HCT116 (cell line): Measurements from ENCODE around the gene BTF3. TPM values are rescaled to one million over a fixed set of nuclear protein-coding genes. Genes with fewer than 3 reads are reported as not detected.

Source experiments
- ATAC-seq: fragments of 200-7000 bp; cut with Tn5 transposase; 2 replicates; pipeline ENCODE4 v1.9.1; 2020; ENCODE audit warnings: mild to moderate bottlenecking, moderate library complexity
- BruUV-seq: library from RNA; stranded (reverse); fragments of 400-500 nt; replicated peaks from 2 replicates; lab custom pipeline; 2021; lab: Mats Ljungman, UMichigan
- CTCF ChIA-PET: fragments of 300-600 bp; sonication (Branson Sonifier 250); formaldehyde crosslinking; loops from one replicate; lab custom pipeline; 2021; ENCODE audit warnings: antibody characterized with exemption; lab: Charles Lee
- POLR2A ChIA-PET: fragments of 300-600, 350-600 bp; sonication (Branson Sonifier 250); formaldehyde crosslinking; loops from one replicate; lab custom pipeline; 2021; ENCODE audit warnings: antibody characterized with exemption; lab: Charles Lee
- RAD21 ChIA-PET, 2 experiments: fragments of 300-600 bp; sonication (Branson Sonifier 250); formaldehyde crosslinking; loops; one replicate each; lab custom pipeline; 2023; ENCODE audit warnings: low total read pairs in 2 of 2; ENCODE audit not compliant: uncharacterized antibody in 2 of 2, unreplicated experiment in 2 of 2, low non-redundant PET in 1 of 2; lab: Charles Lee
- DNase-seq: peaks from one replicate; pipeline ENCODE4 v3.0.0-alpha.2; 2010; ENCODE audit warnings: low read depth, low spot score
- H2AFZ ChIP-seq: fragments of 200-600 bp; shearing (Covaris generic), sonication (generic); 2 replicates; pipeline ENCODE4 v1.6.1; 2017; ENCODE audit warnings: low read depth, mixed run types, mixed read lengths, antibody characterized with exemption, low read length; ENCODE audit not compliant: poor library complexity, severe bottlenecking
- H3K27ac ChIP-seq: 2 replicates; pipeline ENCODE4 v1.5.1; 2012; ENCODE audit warnings: low read depth, low read length
- H3K27me3 ChIP-seq: fragments of 200-600 bp; sonication (generic); 2 replicates; pipeline ENCODE4 v1.6.1; 2016; ENCODE audit warnings: mixed run types, low read length, mixed read lengths; ENCODE audit not compliant: insufficient read depth
- H3K36me3 ChIP-seq, 2 experiments: fragments of 200-500 bp in 1 of 2; fragments of 200-600 bp in 1 of 2; sonication (Bioruptor generic) in 1 of 2; sonication (generic) in 1 of 2; 2 replicates each; pipeline versions ENCODE4 v1.5.1 to v1.6.1; 2014 to 2016; ENCODE audit warnings: low read length in 2 of 2, inconsistent platforms in 1 of 2, mixed read lengths in 1 of 2, mixed run types in 1 of 2; ENCODE audit not compliant: insufficient read depth in 2 of 2, control insufficient read depth in 1 of 2
- H3K4me1 ChIP-seq, 2 experiments: fragments of 200-600 bp in 1 of 2; sonication (generic) in 1 of 2; 2 replicates each; pipeline versions ENCODE4 v1.5.1 to v1.6.1; 2012 to 2017; ENCODE audit warnings: low read length in 2 of 2, inconsistent platforms in 1 of 2, mild to moderate bottlenecking in 1 of 2, mixed read lengths in 1 of 2, mixed run types in 1 of 2, moderate library complexity in 1 of 2; ENCODE audit not compliant: insufficient read depth in 2 of 2, control insufficient read depth in 1 of 2
- H3K4me2 ChIP-seq: fragments of 200-600 bp; sonication (generic); 2 replicates; pipeline ENCODE4 v1.6.1; 2017; ENCODE audit warnings: mixed run types, low read length, mixed read lengths
- H3K4me3 ChIP-seq, 2 experiments: fragments of 200-600 bp in 1 of 2; sonication (generic) in 1 of 2; replicated peaks in 1 of 2; 2 replicates each; pipeline ENCODE4 v1.5.1; 2011 to 2016; ENCODE audit warnings: low read length in 2 of 2, control low read depth in 1 of 2, low read depth in 1 of 2, mild to moderate bottlenecking in 1 of 2, mixed read lengths in 1 of 2, mixed run types in 1 of 2
- H3K79me2 ChIP-seq: fragments of 200-600 bp; sonication (generic); 2 replicates; pipeline ENCODE4 v1.6.1; 2017; ENCODE audit warnings: mild to moderate bottlenecking, mixed run types, low read length, moderate library complexity, mixed read lengths; ENCODE audit not compliant: insufficient read depth
- H3K9ac ChIP-seq: fragments of 200-600 bp; sonication (generic); 2 replicates; pipeline ENCODE4 v1.6.1; 2016; ENCODE audit warnings: low read length, mixed read lengths
- H3K9me2 ChIP-seq: fragments of 200-600 bp; sonication (generic), shearing (Covaris generic); 2 replicates; pipeline ENCODE4 v1.6.1; 2017; ENCODE audit warnings: mixed run types, mild to moderate bottlenecking, moderate library complexity; ENCODE audit not compliant: insufficient read depth
- H3K9me3 ChIP-seq, 2 experiments: fragments of 200-500 bp in 1 of 2; fragments of 200-600 bp in 1 of 2; sonication (Bioruptor generic) in 1 of 2; sonication (generic) in 1 of 2; 2 replicates each; pipeline ENCODE4 v1.6.1; 2014 to 2017; ENCODE audit warnings: low read length in 2 of 2, mixed read lengths in 2 of 2, inconsistent platforms in 1 of 2, low read depth in 1 of 2, mild to moderate bottlenecking in 1 of 2, mixed run types in 1 of 2, moderate library complexity in 1 of 2; ENCODE audit not compliant: control insufficient read depth in 1 of 2, insufficient read depth in 1 of 2
- H4K20me1 ChIP-seq: fragments of 200-600 bp; sonication (generic), shearing (Covaris generic); 2 replicates; pipeline ENCODE4 v1.6.1; 2017; ENCODE audit warnings: mixed run types, mild to moderate bottlenecking, moderate library complexity; ENCODE audit not compliant: insufficient read depth
- CEBPB ChIP-seq: IDR thresholded peaks from 2 replicates; pipeline ENCODE4 v1.6.1; 2012; ENCODE audit warnings: low read depth
- EGR1 ChIP-seq: IDR thresholded peaks from 2 replicates; pipeline ENCODE4 v1.6.1; 2012; ENCODE audit warnings: low read depth
- ELF1 ChIP-seq: IDR thresholded peaks from 2 replicates; pipeline ENCODE4 v1.6.1; 2012; ENCODE audit warnings: low read depth, borderline replicate concordance
- EZH2phosphoT487 ChIP-seq: fragments of 200-600 bp; IDR thresholded peaks from 2 replicates; pipeline ENCODE4 v1.6.1; 2018; ENCODE audit warnings: antibody characterized with exemption, borderline replicate concordance
- FOSL1 ChIP-seq: IDR thresholded peaks from 2 replicates; pipeline ENCODE4 v1.6.1; 2012; ENCODE audit warnings: low read depth
- POLR2A ChIP-seq: IDR thresholded peaks from 2 replicates; pipeline ENCODE4 v1.7.0; 2011; ENCODE audit warnings: borderline replicate concordance; ENCODE audit not compliant: insufficient read depth, insufficient read length; ENCODE audit errors: extremely low read depth
- POLR2AphosphoS5 ChIP-seq: IDR thresholded peaks from 2 replicates; pipeline ENCODE4 v1.6.1; 2011; ENCODE audit warnings: mild to moderate bottlenecking, low read depth, low read length, moderate library complexity
- RAD21 ChIP-seq: IDR thresholded peaks from 2 replicates; pipeline ENCODE4 v1.6.1; 2012; ENCODE audit warnings: low read depth, mild to moderate bottlenecking
- SIN3A ChIP-seq: IDR thresholded peaks from 2 replicates; pipeline ENCODE4 v1.6.1; 2012; ENCODE audit warnings: low read depth
- SP1 ChIP-seq: IDR thresholded peaks from 2 replicates; pipeline ENCODE4 v1.6.1; 2012; ENCODE audit warnings: low read depth
- SRF ChIP-seq: IDR thresholded peaks from 2 replicates; pipeline ENCODE4 v1.6.1; 2012; ENCODE audit warnings: low read depth
- YY1 ChIP-seq: IDR thresholded peaks from 2 replicates; pipeline ENCODE4 v1.6.1; 2011; ENCODE audit warnings: low read length, low read depth, moderate library complexity, mild to moderate bottlenecking; ENCODE audit not compliant: insufficient replicate concordance; ENCODE audit errors: extremely low read depth
- ZFX ChIP-seq: fragments of 450-650 bp; IDR thresholded peaks from 2 replicates; pipeline ENCODE4 v1.6.1; 2017
- ZNF274 ChIP-seq: fragments of 200-500 bp; sonication (Bioruptor generic); IDR thresholded peaks from 2 replicates; pipeline ENCODE4 v1.6.1; 2014; ENCODE audit warnings: mild to moderate bottlenecking, low read depth, low read length, inconsistent platforms
- intact Hi-C: fragments of 100-400 bp; cut with micrococcal nuclease; formaldehyde crosslinking; loops from 2 replicates; pipeline ENCODE4 v1.10.0; 2022
- total RNA-seq: library from RNA; stranded (reverse); gene quantifications from one replicate; pipeline ENCODE4 v1.2.1, GENCODE V29; 2021; ENCODE audit not compliant: unreplicated experiment
- TF ChIP-seq, protein P1 (sequence below): IDR thresholded peaks from 2 replicates; pipeline ENCODE4 v1.6.1; 2012; ENCODE audit warnings: low read depth
- TF ChIP-seq, protein P2 (sequence below): IDR thresholded peaks from 2 replicates; pipeline ENCODE4 v1.6.1; 2012

The BTF3 gene
- total RNA-seq, 1 experiment from 2014 or later = 868 TPM

DNA sequence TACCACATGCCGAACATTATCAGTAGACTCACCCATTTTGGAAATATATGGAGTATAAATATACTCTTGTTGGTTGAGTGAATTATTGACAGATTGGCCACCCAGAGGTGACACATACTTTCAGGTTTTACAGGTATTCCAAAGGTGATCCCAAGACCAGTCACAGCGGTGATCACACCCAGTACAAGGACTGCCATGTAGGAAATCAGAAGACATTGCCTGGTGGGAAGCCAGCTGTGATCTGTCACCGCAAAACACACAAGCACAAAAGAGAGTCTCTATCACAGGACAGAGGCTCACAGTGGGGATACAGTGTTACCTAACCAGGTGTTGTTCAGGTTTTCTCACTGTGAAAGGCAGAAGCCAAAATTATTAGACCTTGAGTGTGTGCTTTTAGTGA is 15.8 kb downstream of the BTF3 start:
- Histone ChIP-seq H3K9ac (no peak overlapping the region), H2AFZ (no peak overlapping the region), H3K79me2 (no peaks in the 10 kb centered on the region), H3K27me3 (no peaks in the 10 kb centered on the region), H3K9me3 (no peaks in the 10 kb centered on the region), H3K4me2 (no peak overlapping the region), H3K36me3 (no peaks in the 10 kb centered on the region), H3K4me3 (no peak overlapping the region), H3K27ac (no peak overlapping the region), H3K9me2 (no peaks in the 10 kb centered on the region), H3K4me1 (peaks cover 8 to 9% of the 10 kb centered on the region in 2 experiments; a peak in 2 of 4 replicates), H4K20me1 (no peaks in the 10 kb centered on the region)
- RAD21 ChIA-PET = no interaction called here
- DNase-seq (no peak), ATAC-seq (no peak)
- no peak for TF ChIP-seq RAD21
- TF ChIP-seq, protein P1, sequence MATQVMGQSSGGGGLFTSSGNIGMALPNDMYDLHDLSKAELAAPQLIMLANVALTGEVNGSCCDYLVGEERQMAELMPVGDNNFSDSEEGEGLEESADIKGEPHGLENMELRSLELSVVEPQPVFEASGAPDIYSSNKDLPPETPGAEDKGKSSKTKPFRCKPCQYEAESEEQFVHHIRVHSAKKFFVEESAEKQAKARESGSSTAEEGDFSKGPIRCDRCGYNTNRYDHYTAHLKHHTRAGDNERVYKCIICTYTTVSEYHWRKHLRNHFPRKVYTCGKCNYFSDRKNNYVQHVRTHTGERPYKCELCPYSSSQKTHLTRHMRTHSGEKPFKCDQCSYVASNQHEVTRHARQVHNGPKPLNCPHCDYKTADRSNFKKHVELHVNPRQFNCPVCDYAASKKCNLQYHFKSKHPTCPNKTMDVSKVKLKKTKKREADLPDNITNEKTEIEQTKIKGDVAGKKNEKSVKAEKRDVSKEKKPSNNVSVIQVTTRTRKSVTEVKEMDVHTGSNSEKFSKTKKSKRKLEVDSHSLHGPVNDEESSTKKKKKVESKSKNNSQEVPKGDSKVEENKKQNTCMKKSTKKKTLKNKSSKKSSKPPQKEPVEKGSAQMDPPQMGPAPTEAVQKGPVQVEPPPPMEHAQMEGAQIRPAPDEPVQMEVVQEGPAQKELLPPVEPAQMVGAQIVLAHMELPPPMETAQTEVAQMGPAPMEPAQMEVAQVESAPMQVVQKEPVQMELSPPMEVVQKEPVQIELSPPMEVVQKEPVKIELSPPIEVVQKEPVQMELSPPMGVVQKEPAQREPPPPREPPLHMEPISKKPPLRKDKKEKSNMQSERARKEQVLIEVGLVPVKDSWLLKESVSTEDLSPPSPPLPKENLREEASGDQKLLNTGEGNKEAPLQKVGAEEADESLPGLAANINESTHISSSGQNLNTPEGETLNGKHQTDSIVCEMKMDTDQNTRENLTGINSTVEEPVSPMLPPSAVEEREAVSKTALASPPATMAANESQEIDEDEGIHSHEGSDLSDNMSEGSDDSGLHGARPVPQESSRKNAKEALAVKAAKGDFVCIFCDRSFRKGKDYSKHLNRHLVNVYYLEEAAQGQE = no peak
- no peak for TF ChIP-seq ZFX
- no peak for TF ChIP-seq FOSL1
- TF ChIP-seq EGR1 = no peak
- TF ChIP-seq POLR2A = no peak
- CTCF ChIA-PET = no interaction called here
- intact Hi-C loops = no loop called here
- POLR2A ChIA-PET = no interaction called here
- BruUV-seq = no TSS peak

DNA sequence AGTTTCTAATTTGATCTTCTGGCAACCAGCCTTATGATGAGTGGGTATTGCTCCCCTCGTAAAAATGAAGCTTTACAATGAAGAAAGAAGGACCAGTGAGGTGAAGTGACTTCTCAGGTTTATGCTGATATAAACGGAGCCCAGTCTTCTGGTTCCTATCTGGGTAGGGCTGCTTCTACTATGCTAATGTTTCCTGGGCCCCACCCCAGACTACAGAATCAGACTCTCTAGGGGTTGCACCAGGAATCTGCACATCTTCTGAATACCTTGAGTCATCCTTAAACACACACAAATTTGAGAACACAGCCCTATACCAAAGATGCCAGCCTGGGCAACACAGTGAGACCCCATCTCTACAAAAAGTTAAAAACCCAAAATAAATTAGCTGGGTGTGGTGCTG is 16.2 kb downstream of the BTF3 start:
- H3K27me3 ChIP-seq = no peaks in the 10 kb centered on the region
- ATAC-seq (no peak), DNase-seq (no peak)
- H4K20me1 ChIP-seq = no peaks in the 10 kb centered on the region
- no peaks in the 10 kb centered on the region for H3K9me3 ChIP-seq
- no peak overlapping the region for H3K4me3 ChIP-seq
- no TSS peak for BruUV-seq
- H2AFZ ChIP-seq = no peak overlapping the region
- H3K9me2 ChIP-seq = no peaks in the 10 kb centered on the region
- H3K36me3 ChIP-seq = no peaks in the 10 kb centered on the region
- H3K9ac ChIP-seq = no peak overlapping the region
- no peaks in the 10 kb centered on the region for H3K79me2 ChIP-seq
- ChIA-PET CTCF (interaction anchor here (0.8 kb wide), 1 partner anchor 18 kb away, joined by 3 read pairs; no protein-coding TSS in a partner anchor), RAD21 (no interaction called here), POLR2A (no interaction called here)
- intact Hi-C loops = no loop called here
- H3K27ac ChIP-seq = no peak overlapping the region
- H3K4me1 ChIP-seq = peaks cover 8 to 13% of the 10 kb centered on the region in 2 experiments; a peak in 2 of 4 replicates
- H3K4me2 ChIP-seq = no peak overlapping the region
- TF ChIP-seq CEBPB (no peak), SRF (no peak), FOSL1 (no peak), EZH2phosphoT487 (no peak), YY1 (no peak), RAD21 (no peak), SIN3A (no peak), EGR1 (no peak), POLR2AphosphoS5 (no peak), ZFX (no peak), POLR2A (no peak), ZNF274 (no peak), ELF1 (no peak), SP1 (no peak)
- TF ChIP-seq, protein P2, sequence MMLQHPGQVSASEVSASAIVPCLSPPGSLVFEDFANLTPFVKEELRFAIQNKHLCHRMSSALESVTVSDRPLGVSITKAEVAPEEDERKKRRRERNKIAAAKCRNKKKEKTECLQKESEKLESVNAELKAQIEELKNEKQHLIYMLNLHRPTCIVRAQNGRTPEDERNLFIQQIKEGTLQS = no peak
